OCI-LY3 (cell line): ENCODE results near the gene SH2D6.
"Not testable (repeated sequence)": the region's sequence is repeated elsewhere in the genome, so short reads cannot be mapped to it uniquely, and the experiment has no call there.

Experiments
- H2AFZ ChIP-seq: fragments of 200-600, 300-600 bp; shearing (Covaris generic); 2 replicates; pipeline ENCODE4 v1.6.0; 2014; ENCODE audit warnings: antibody characterized with exemption, low read depth, low read length
- H3K27ac ChIP-seq: fragments of 200-600, 300-600 bp; sonication (generic); 2 replicates; pipeline ENCODE4 v1.5.1; 2014; ENCODE audit warnings: mild to moderate bottlenecking, low read length, moderate library complexity, mixed read lengths
- H3K27me3 ChIP-seq: fragments of 200-600, 300-600 bp; sonication (generic); 2 replicates; pipeline ENCODE4 v1.6.1; 2014; ENCODE audit warnings: low read depth, low read length, mixed read lengths
- H3K36me3 ChIP-seq: fragments of 200-600, 300-600 bp; sonication (generic); replicated peaks from 2 replicates; pipeline ENCODE3; 2014; ENCODE audit warnings: low read depth, low read length, mixed read lengths
- H3K4me1 ChIP-seq: fragments of 300-600, 200-600 bp; sonication (generic); 2 replicates; pipeline ENCODE4 v1.6.1; 2014; ENCODE audit warnings: low read length, mixed read lengths
- H3K4me2 ChIP-seq: fragments of 200-600, 300-600 bp; sonication (generic); 2 replicates; pipeline ENCODE4 v1.6.1; 2014; ENCODE audit warnings: low read length, mixed read lengths
- H3K4me3 ChIP-seq: fragments of 300-600, 200-600 bp; sonication (generic); 2 replicates; pipeline ENCODE4 v1.5.1; 2014; ENCODE audit warnings: antibody characterized with exemption, mild to moderate bottlenecking, low read length, moderate library complexity
- H3K79me2 ChIP-seq: fragments of 300-600, 200-600 bp; shearing (Covaris generic); 2 replicates; pipeline ENCODE4 v1.6.1; 2014; ENCODE audit warnings: mild to moderate bottlenecking, low read length, mixed read lengths
- H3K9ac ChIP-seq: fragments of 300-600, 200-600 bp; shearing (Covaris generic); 2 replicates; pipeline ENCODE4 v1.6.0; 2014; ENCODE audit warnings: mild to moderate bottlenecking, low read length, moderate library complexity
- H3K9me3 ChIP-seq: fragments of 200-600, 300-600 bp; shearing (Covaris generic); 2 replicates; pipeline ENCODE4 v1.6.1; 2014; ENCODE audit warnings: low read length, mixed read lengths; ENCODE audit not compliant: insufficient read depth
- H4K20me1 ChIP-seq: fragments of 200-600, 300-600 bp; sonication (generic); 2 replicates; pipeline ENCODE4 v1.6.1; 2016; ENCODE audit warnings: low read length, mixed read lengths; ENCODE audit not compliant: insufficient read depth
- CTCF ChIP-seq: fragments of 200-600, 300-600 bp; sonication (generic); IDR thresholded peaks from 2 replicates; pipeline ENCODE4 v1.5.1; 2014; ENCODE audit warnings: antibody characterized with exemption, low read length, low read depth
- EZH2phosphoT487 ChIP-seq: fragments of 200-600 bp; shearing (Covaris generic); IDR thresholded peaks from 2 replicates; pipeline ENCODE4 v1.6.1; 2018; ENCODE audit warnings: antibody characterized with exemption, mixed run types, low read depth

SH2D6 gene

GRCh38 chr2:85477884-85478283, 59.4 kb downstream of the SH2D6 start:
- Histone ChIP-seq H3K4me1 (no peaks in the 10 kb centered on the region), H3K27ac (no peak overlapping the region), H4K20me1 (no peaks in the 10 kb centered on the region), H3K79me2 (no peaks in the 10 kb centered on the region), H3K36me3 (no peaks in the 10 kb centered on the region), H2AFZ (no peak overlapping the region), H3K9ac (no peak overlapping the region), H3K27me3 (no peaks in the 10 kb centered on the region), H3K4me3 (no peak overlapping the region), H3K9me3 (no peaks in the 10 kb centered on the region), H3K4me2 (no peak overlapping the region)
- TF ChIP-seq CTCF = no peak
- TF ChIP-seq EZH2phosphoT487 = no peak

- no peak overlapping the region for H3K9ac ChIP-seq
- H3K27ac ChIP-seq = no peak overlapping the region
- no peaks in the 10 kb centered on the region for H3K79me2 ChIP-seq
- H3K9me3 ChIP-seq = no peaks in the 10 kb centered on the region
- H2AFZ ChIP-seq = no peak overlapping the region
- no peaks in the 10 kb centered on the region for H3K4me1 ChIP-seq
- H3K36me3 ChIP-seq = no peaks in the 10 kb centered on the region
- H3K4me3 ChIP-seq = no peak overlapping the region
- H4K20me1 ChIP-seq = no peaks in the 10 kb centered on the region
- no peaks in the 10 kb centered on the region for H3K27me3 ChIP-seq
- H3K4me2 ChIP-seq = no peak overlapping the region
- TF ChIP-seq EZH2phosphoT487 = no peak
- TF ChIP-seq CTCF = no peak
Measured at GRCh38 chr2:85481818-85482777, 63.6 kb downstream of the SH2D6 start.

- H3K4me2 ChIP-seq, H3K9me3 ChIP-seq, H4K20me1 ChIP-seq, H3K4me3 ChIP-seq, H3K27ac ChIP-seq, H3K36me3 ChIP-seq, H3K79me2 ChIP-seq, H3K9ac ChIP-seq, H3K4me1 ChIP-seq, H3K27me3 ChIP-seq, H2AFZ ChIP-seq: not testable (repeated sequence)
Measured at GRCh38 chr2:85484615-85485014, 66.1 kb downstream of the SH2D6 start.

GRCh38 chr2:85485815-85486214, 67.3 kb downstream of the SH2D6 start:
- no peak overlapping the region for H3K9ac ChIP-seq
- no peak overlapping the region for H3K4me2 ChIP-seq
- H4K20me1 ChIP-seq = no peaks in the 10 kb centered on the region
- no peaks in the 10 kb centered on the region for H3K36me3 ChIP-seq
- H2AFZ ChIP-seq = no peak overlapping the region
- H3K4me3 ChIP-seq = no peak overlapping the region
- H3K79me2 ChIP-seq = no peaks in the 10 kb centered on the region
- H3K4me1 ChIP-seq = no peaks in the 10 kb centered on the region
- no peak for TF ChIP-seq CTCF
- no peak for TF ChIP-seq EZH2phosphoT487
- no peaks in the 10 kb centered on the region for H3K27me3 ChIP-seq
- H3K9me3 ChIP-seq = no peaks in the 10 kb centered on the region
- H3K27ac ChIP-seq = no peak overlapping the region
